ENCODE results near the gene ZIK1. TPM values are rescaled to one million over a fixed set of nuclear protein-coding genes. Genes with fewer than 3 reads are reported as not detected.

Gene ZIK1
- polyA plus RNA-seq, 1 experiment, result 3.9 TPM

- CTCF ChIA-PET, result interaction anchor here (0.6 to 0.7 kb wide), 2 partner anchors 9 to 15 kb away, joined by 3 read pairs; no protein-coding TSS in a partner anchor
- POLR2A ChIA-PET, result interaction anchor here (0.6 kb wide), 1 partner anchor 10 kb away, joined by 6 read pairs; no protein-coding TSS in a partner anchor
- no peaks in the 10 kb centered on the region for H3K27me3 ChIP-seq (ENCODE audit: control insufficient read depth, insufficient read depth, low read length)
- DNase-seq (ENCODE audit: low read depth), result peak; percentile 55
- TF ChIP-seq CTCF (IDR thresholded peaks at IDR 0.05; ENCODE audit: insufficient read depth, low read depth, low read length), result no peak
- peaks cover 4% of the 10 kb centered on the region for H3K36me3 ChIP-seq (ENCODE audit: control insufficient read depth, insufficient read depth, low read length)
- peak within 1 kb of the TSS; percentile 81 for H3K4me3 ChIP-seq (ENCODE audit: low read depth, low read length)
Measured at GRCh38 chr19:57632987-57633831, 49.3 kb downstream of the ZIK1 start, which contains the start of gene ZNF211. Gene ZNF211, plus strand, starts transcription at chr19:57633168. Its CDS starts 179 bp downstream, at chr19:57633347.

DNA sequence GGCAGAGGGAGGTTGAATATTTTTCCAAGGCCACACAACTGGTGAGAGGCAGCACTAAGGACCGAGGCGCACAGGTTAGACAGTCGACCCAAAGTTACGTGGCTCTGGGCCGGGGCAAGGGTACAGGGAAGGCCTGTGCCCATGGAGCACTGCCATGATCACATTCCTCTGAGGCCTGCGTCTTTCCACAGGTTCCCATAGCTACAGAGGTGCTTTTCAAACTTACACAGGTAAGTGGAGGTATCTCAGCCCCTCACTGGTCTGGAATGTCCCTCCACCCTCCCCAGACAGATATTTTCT, 49.8 kb downstream of the ZIK1 start:
- POLR2A ChIA-PET, result no interaction called here
- TF ChIP-seq CTCF (IDR thresholded peaks at IDR 0.05; ENCODE audit: insufficient read depth, low read depth, low read length), result no peak
- CTCF ChIA-PET, result interaction anchor here (0.6 kb wide), 1 partner anchor 9 kb away, joined by 3 read pairs; no protein-coding TSS in a partner anchor
- Histone ChIP-seq H3K36me3 (ENCODE audit: control insufficient read depth, insufficient read depth, low read length) (peaks cover 4% of the 10 kb centered on the region), H3K27me3 (ENCODE audit: control insufficient read depth, insufficient read depth, low read length) (no peaks in the 10 kb centered on the region), H3K4me3 (ENCODE audit: low read depth, low read length) (peak overlapping the region; percentile 81)
- no peak for DNase-seq (ENCODE audit: low read depth)

DNA sequence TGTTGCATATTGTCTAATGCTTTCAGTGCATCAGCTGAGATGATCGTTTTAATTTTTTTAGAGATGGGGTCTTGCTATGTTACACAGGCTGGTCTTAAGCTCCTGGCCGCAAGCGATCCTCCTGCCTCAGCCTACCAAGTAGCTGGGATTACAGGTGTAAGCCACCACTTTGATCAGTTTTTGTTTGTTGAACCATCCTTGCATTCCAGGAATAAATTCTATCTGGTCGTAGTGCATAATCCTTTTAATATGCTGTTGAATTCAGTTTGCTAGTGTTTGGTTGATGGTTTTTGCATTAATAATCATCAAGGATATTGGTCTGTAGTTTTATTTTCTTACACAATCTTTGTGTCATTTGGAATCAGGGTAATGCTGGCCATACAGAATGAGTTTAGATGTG, 53.4 kb downstream of the ZIK1 start:
- no peaks in the 10 kb centered on the region for H3K27me3 ChIP-seq (ENCODE audit: control insufficient read depth, insufficient read depth, low read length)
- ChIA-PET POLR2A (no interaction called here), CTCF (no interaction called here)
- DNase-seq (ENCODE audit: low read depth), result no peak
- TF ChIP-seq CTCF (IDR thresholded peaks at IDR 0.05; ENCODE audit: insufficient read depth, low read depth, low read length), result no peak
- H3K36me3 ChIP-seq (ENCODE audit: control insufficient read depth, insufficient read depth, low read length), result peaks cover 21% of the 10 kb centered on the region
- no peak overlapping the region for H3K4me3 ChIP-seq (ENCODE audit: low read depth, low read length)

GRCh38 chr19:57641715-57642234, 57.8 kb downstream of the ZIK1 start:
- ChIA-PET CTCF (no interaction called here), POLR2A (no interaction called here)
- H3K36me3 ChIP-seq (ENCODE audit: control insufficient read depth, insufficient read depth, low read length), result peaks cover 19% of the 10 kb centered on the region
- H3K4me3 ChIP-seq (ENCODE audit: low read depth, low read length), result no peak overlapping the region
- no peak for TF ChIP-seq CTCF (IDR thresholded peaks at IDR 0.05; ENCODE audit: insufficient read depth, low read depth, low read length)
- H3K27me3 ChIP-seq (ENCODE audit: control insufficient read depth, insufficient read depth, low read length), result no peaks in the 10 kb centered on the region
- DNase-seq (ENCODE audit: low read depth), result no peak

GRCh38 chr19:57642396-57643046, 58.6 kb downstream of the ZIK1 start:
- Histone ChIP-seq H3K27me3 (ENCODE audit: control insufficient read depth, insufficient read depth, low read length) (no peaks in the 10 kb centered on the region), H3K36me3 (ENCODE audit: control insufficient read depth, insufficient read depth, low read length) (peaks cover 19% of the 10 kb centered on the region), H3K4me3 (ENCODE audit: low read depth, low read length) (no peak overlapping the region)
- ChIA-PET POLR2A (interaction anchor here (0.5 kb wide), 1 partner anchor 10 kb away, joined by 6 read pairs; no protein-coding TSS in a partner anchor), CTCF (interaction anchor here (0.5 to 0.6 kb wide), 3 partner anchors 9 to 677 kb away, joined by 3 read pairs; no protein-coding TSS in a partner anchor)
- no peak for DNase-seq (ENCODE audit: low read depth)
- no peak for TF ChIP-seq CTCF (IDR thresholded peaks at IDR 0.05; ENCODE audit: insufficient read depth, low read depth, low read length)
